NCI-H1092 treated with DMSO at 0.1 percent for 48 hours (cell line): Measurements from ENCODE around the gene NLRP3.
"Not testable (repeated sequence)": the region's sequence is repeated elsewhere in the genome, so short reads cannot be mapped to it uniquely, and the experiment has no call there.

Experiments
- DNase-seq: peaks from one replicate; lab custom pipeline; 2025; lab: John Stamatoyannopoulos, UW

Gene NLRP3

DNA sequence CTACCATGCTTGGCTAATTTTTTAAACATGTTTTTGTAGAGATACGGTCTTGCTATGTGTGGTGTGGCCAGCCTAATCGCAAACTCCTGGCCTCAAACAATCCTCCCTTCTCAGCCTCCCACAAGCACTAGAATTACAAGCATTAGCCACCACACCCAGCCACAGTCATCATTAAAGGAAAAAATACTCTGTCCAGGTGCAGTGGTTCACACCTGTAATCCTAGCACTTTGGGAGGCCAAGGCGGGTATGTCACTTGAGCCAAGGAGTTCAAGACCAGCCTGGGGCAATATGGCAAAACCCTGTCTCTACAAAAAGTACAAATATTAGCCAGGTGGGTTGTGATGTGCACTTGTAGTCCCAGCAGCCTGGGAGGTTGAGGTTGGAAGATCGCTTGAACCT lies 25.0 kb upstream of the NLRP3 start:
- no peak for DNase-seq

- DNase-seq = no peak
These were observed 23.9 kb upstream of the NLRP3 start for GRCh38 chr1:247392088-247392487.

DNA sequence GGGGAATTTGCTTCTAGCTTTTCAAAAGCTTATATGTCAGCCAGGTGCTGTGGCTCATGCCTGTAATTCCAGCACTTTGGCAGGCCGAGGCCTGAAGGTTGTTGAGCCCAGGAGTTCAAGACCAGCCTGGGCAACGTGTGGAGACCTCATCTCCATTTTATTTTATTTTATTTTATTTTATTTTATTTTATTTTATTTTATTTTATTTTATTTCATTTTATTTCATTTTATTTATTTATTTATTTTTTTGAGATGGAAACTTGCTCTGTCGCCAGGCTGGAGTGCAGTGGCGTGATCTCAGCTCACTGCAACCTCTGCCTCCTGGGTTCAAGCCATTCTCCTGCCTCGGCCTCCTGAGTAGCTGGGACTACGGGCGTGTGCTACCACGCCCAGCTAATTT lies 20.9 kb upstream of the NLRP3 start:
- not testable (repeated sequence) for DNase-seq

GRCh38 chr1:247400685-247401084 lies 15.3 kb upstream of the NLRP3 start:
- DNase-seq = no peak

- peak; percentile 40 for DNase-seq
These were observed 14.5 kb upstream of the NLRP3 start for GRCh38 chr1:247401310-247402119.

GRCh38 chr1:247402120-247402675 lies 13.8 kb upstream of the NLRP3 start:
- no peak for DNase-seq

GRCh38 chr1:247406014-247406656 lies 9.8 kb upstream of the NLRP3 start:
- no peak for DNase-seq

DNA sequence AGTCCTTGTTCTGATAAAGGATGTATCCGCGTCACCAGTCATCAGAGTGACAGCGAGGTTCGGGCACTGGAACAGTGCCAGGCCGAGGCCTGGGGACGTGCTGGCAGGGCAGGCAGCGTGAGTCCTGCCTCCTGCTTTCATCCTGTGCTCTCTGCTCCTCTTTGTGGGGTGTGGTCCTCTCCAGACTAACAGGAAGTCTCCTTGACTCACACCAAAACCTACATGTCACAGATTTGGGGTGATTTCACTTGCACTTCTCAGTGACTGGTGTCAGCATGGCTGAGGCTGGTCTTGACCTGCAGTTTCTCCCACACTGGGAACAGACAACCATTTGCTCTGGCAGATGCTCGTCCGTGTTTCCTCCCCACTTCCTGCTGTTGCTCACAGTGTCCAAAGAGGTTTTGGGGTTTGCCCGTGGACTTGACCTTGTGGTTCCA lies 8.8 kb upstream of the NLRP3 start:
- no peak for DNase-seq

- DNase-seq = no peak
These were observed 7.9 kb upstream of the NLRP3 start for GRCh38 chr1:247408100-247408499.

DNA sequence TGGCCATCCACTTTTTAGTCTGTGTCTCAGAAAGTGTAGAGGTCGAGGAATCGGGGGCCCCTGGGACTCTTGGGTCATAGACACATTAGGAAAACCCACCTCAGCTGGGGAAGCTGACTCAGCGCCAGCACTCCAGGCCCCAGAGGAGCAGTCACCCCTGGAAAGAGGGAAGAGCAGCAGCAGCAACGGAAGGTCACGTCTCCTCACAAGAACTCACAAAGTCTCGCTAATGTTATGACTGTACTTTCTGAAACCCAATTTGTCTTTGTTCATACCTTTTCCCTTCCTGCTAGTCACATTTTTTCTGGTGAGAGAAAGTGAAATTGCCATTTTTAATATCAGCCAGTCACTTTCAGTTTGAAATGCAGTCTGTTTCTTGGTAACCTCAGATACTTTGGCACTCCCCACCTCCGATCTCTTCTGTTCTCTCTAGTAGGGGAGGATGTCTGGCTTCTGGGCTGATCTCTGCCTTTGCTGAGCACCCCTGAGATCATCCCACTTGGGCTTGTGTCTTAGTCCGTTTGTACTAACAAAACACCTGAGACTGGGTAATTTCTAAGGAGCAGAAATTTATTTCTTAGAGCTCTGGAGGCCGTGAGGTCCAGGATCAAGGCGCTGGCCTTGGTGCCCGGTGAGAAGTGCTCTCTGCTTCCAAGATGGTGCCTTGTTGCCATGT lies 6.0 kb upstream of the NLRP3 start:
- no peak for DNase-seq

- DNase-seq = no peak
These were observed 4.2 kb upstream of the NLRP3 start for GRCh38 chr1:247411621-247412327.

DNA sequence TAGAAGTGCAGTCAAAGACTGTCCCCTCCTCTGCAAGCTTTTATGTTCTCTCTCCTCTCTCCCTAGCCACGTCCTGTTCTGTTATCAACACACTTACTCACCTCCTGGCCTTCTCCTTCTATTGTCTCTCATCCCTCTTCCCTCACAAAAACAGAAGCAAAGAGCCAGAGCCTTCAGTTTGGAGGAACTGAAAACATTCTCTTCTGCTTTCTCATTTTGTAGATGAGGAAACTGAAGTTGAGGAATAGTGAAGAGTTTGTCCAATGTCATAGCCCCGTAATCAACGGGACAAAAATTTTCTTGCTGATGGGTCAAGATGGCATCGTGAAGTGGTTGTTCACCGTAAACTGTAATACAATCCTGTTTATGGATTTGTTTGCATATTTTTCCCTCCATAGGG lies 1.9 kb downstream of the NLRP3 start:
- no peak for DNase-seq

- DNase-seq = no peak
These were observed 3.4 kb downstream of the NLRP3 start for GRCh38 chr1:247419336-247419735.

- DNase-seq = no peak
These were observed 5.1 kb downstream of the NLRP3 start for GRCh38 chr1:247421074-247421473.

DNA sequence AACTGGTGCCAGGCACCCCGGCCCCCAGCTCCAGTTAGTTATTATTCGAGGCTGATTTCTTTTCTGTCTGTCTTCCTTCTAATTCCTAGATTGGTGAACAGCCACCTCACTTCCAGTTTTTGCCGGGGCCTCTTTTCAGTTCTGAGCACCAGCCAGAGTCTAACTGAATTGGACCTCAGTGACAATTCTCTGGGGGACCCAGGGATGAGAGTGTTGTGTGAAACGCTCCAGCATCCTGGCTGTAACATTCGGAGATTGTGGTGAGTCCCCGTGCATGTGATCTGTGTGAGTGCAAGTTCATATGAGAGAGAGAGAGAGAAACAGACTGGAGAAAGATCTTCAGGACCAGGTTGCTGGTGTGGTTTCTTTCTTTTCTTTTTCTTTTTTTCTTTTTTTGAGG lies 13.5 kb downstream of the NLRP3 start:
- no peak for DNase-seq

DNA sequence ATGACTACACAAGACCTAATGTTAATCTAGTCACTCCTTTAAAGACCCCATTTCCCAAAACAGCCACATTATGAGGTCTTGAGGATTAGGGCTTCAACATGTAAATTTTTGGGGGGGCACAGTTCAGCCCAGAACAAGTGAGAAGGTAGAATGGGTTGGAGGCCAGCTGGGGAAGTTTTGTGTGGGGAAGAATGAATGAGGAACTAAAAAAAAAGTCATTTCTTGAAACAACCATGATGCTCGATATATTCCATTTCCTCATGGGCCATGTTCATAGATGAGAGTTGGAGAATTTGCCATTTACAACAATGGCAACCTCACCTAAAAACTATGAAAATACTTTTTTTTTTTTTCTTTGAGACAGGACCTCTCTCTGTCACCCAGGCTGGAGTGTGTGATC lies 14.5 kb downstream of the NLRP3 start:
- DNase-seq = no peak

- DNase-seq = no peak
These were observed 15.7 kb downstream of the NLRP3 start for GRCh38 chr1:247431643-247432042.

DNA sequence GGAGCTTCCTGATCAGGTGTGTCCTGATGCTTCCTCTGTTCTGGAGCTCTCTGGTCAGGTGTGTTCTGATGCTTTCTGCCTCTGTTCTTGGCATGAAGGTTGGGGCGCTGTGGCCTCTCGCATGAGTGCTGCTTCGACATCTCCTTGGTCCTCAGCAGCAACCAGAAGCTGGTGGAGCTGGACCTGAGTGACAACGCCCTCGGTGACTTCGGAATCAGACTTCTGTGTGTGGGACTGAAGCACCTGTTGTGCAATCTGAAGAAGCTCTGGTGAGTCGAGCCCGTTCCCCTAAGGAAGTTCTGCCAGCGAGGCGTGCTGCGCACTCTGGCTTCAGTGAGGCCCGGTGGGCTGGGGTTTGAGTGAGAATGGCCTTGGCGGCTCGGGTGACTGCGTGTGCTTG lies 18.0 kb downstream of the NLRP3 start:
- no peak for DNase-seq

- DNase-seq = no peak
These were observed 19.2 kb downstream of the NLRP3 start for GRCh38 chr1:247435030-247435758.

DNA sequence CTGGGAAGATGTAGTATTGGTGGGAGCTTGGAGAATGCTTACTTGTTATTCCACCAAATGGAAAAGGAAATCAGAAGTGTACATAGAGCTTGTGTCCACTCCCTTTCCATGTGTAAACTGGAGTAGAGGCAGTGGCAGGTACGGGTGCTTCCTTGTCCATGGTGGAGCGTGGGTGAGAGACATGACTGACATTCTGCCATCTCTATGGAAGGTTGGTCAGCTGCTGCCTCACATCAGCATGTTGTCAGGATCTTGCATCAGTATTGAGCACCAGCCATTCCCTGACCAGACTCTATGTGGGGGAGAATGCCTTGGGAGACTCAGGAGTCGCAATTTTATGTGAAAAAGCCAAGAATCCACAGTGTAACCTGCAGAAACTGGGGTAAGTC lies 19.8 kb downstream of the NLRP3 start:
- DNase-seq = no peak
